Activated T-cell treated with anti-CD3 and anti-CD28 coated beads, Interleukin-2, amount 50 U/mL, for 72 hours (primary cell): ENCODE measurements around the gene DNAJC2. TPM values are rescaled to one million over a fixed set of nuclear protein-coding genes. Genes with fewer than 3 reads are reported as not detected.

ENCODE experiments used
- ATAC-seq, 2 donors: fragments of 150-1000 bp; cut with Tn5 transposase; replicated peaks in 1 of 2; 2 replicates each; pipeline ENCODE4 v1.10.0; 2021; ENCODE audit warnings: moderate library complexity in 2 of 2, mild to moderate bottlenecking in 1 of 2
- DNase-seq, 2 donors: peaks; one replicate each; pipeline ENCODE4 v3.0.0; 2021 to 2022; ENCODE audit warnings: mixed read lengths in 1 of 2
- H3K27ac Mint-ChIP-seq: one replicate; pipeline ENCODE4 v1.8.0; 2022; ENCODE audit warnings: mild to moderate bottlenecking, moderate library complexity, mixed read lengths
- H3K27me3 Mint-ChIP-seq: one replicate; pipeline ENCODE4 v1.8.0; 2022; ENCODE audit warnings: low read depth, mixed read lengths
- H3K36me3 Mint-ChIP-seq, 2 donors: one replicate each; pipeline ENCODE4 v1.8.0; 2022; ENCODE audit warnings: mixed read lengths in 2 of 2, mild to moderate bottlenecking in 1 of 2; ENCODE audit not compliant: insufficient read depth in 2 of 2
- H3K4me1 Mint-ChIP-seq: one replicate; pipeline ENCODE4 v1.8.0; 2022; ENCODE audit warnings: low read depth, mixed read lengths
- H3K4me3 Mint-ChIP-seq, 2 donors: one replicate each; pipeline ENCODE4 v1.8.0; 2022; ENCODE audit warnings: mild to moderate bottlenecking in 2 of 2, mixed read lengths in 2 of 2, moderate library complexity in 2 of 2
- H3K9me3 Mint-ChIP-seq, 2 donors: one replicate each; pipeline ENCODE4 v1.8.0; 2022; ENCODE audit warnings: mixed read lengths in 2 of 2
- total RNA-seq, 2 donors: library from RNA; stranded (reverse); gene quantifications; one replicate each; pipeline ENCODE4 v1.2.3, GENCODE V29; 2022

Gene DNAJC2
- total RNA-seq, 2 donors from 2014 or later = 37.5 to 43.6 TPM

- H3K27ac Mint-ChIP-seq = no peak overlapping the region
- H3K4me3 Mint-ChIP-seq = no peak overlapping the region
- ATAC-seq = no peak
- H3K27me3 Mint-ChIP-seq = no peaks in the 10 kb centered on the region
- peaks cover 2 to 12% of the 10 kb centered on the region in 2 donors for H3K36me3 Mint-ChIP-seq
- no peaks in the 10 kb centered on the region for H3K4me1 Mint-ChIP-seq
- no peaks in the 10 kb centered on the region for H3K9me3 Mint-ChIP-seq
- no peak for DNase-seq
Observed at GRCh38 chr7:103369432-103369831, 24.9 kb upstream of the DNAJC2 start.

DNA sequence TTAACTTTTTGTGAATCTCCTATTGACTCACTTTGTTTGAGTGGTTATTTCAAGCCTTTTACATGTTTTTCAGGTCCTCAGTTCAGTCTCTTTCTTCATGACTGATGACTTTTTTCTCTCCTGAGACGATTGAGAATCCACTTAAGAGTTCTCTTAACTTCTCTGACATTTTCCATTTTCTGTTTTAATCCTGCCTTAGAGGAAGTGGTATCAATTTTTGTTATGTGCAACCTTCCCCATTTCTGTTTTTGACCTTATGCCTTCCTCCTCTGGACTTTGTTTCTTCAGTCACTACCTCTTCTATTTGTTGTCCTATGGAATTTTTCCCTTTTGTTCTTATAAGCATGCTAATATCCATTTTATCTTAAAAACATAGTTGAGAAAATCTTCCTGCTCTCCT is 5.2 kb upstream of the DNAJC2 start:
- Mint-ChIP-seq H3K27me3 (no peaks in the 10 kb centered on the region), H3K4me3 (peak overlapping the region; percentile 72 to 97), H3K9me3 (no peaks in the 10 kb centered on the region), H3K36me3 (peaks cover 7 to 14% of the 10 kb centered on the region in 2 donors), H3K4me1 (peaks cover 67% of the 10 kb centered on the region), H3K27ac (peak overlapping the region; percentile 21)
- DNase-seq = no peak
- ATAC-seq = no peak

- H3K4me1 Mint-ChIP-seq = peaks cover 69% of the 10 kb centered on the region
- H3K27me3 Mint-ChIP-seq = no peaks in the 10 kb centered on the region
- H3K9me3 Mint-ChIP-seq = no peaks in the 10 kb centered on the region
- H3K27ac Mint-ChIP-seq = peak overlapping the region; percentile 96
- H3K4me3 Mint-ChIP-seq = peak overlapping the region; percentile 95 to 97
- ATAC-seq (no peak), DNase-seq (no peak)
- peaks cover 9 to 14% of the 10 kb centered on the region in 2 donors for H3K36me3 Mint-ChIP-seq
Observed at GRCh38 chr7:103348959-103349358, 4.4 kb upstream of the DNAJC2 start.

DNA sequence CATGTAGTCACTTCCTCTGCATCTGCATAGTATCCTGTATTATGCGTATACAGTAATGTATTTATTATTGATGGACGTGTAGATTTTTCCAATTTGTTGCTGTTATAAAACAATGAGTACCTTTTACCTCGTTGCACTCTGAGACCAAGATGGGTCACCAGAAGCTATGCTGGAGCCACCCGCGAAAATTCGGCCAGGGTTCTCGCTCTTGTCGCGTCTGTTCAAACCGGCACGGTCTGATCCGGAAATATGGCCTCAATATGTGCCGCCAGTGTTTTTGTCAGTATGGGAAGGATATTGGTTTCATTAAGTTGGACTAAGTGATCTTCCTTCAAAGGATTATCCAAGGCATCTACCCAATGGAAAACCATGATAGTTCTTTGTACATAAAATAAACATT is 3.9 kb upstream of the DNAJC2 start:
- no peaks in the 10 kb centered on the region for H3K9me3 Mint-ChIP-seq
- H3K27ac Mint-ChIP-seq = peak overlapping the region; percentile 96
- H3K36me3 Mint-ChIP-seq = peaks cover 11 to 13% of the 10 kb centered on the region in 2 donors
- H3K4me3 Mint-ChIP-seq = peak overlapping the region; percentile 95 to 97
- DNase-seq = peak in 1 of 2 donors; percentile 10
- peaks cover 71% of the 10 kb centered on the region for H3K4me1 Mint-ChIP-seq
- no peaks in the 10 kb centered on the region for H3K27me3 Mint-ChIP-seq
- ATAC-seq = no peak

GRCh38 chr7:103347507-103348267 is 3.1 kb upstream of the DNAJC2 start, which contains the start of gene PSMC2:
PSMC2 (plus strand) TSS chr7:103347643; CDS start chr7:103347712, 69 bp downstream.
- no peaks in the 10 kb centered on the region for H3K9me3 Mint-ChIP-seq
- H3K36me3 Mint-ChIP-seq = peaks cover 11 to 13% of the 10 kb centered on the region in 2 donors
- ATAC-seq (peak; percentile 73 to 77), DNase-seq (peak; percentile 85)
- H3K4me3 Mint-ChIP-seq = peak within 1 kb of the TSS; percentile 95 to 97
- H3K27me3 Mint-ChIP-seq = no peaks in the 10 kb centered on the region
- peak within 1 kb of the TSS; percentile 96 for H3K27ac Mint-ChIP-seq
- peaks cover 70% of the 10 kb centered on the region for H3K4me1 Mint-ChIP-seq

- no peaks in the 10 kb centered on the region for H3K27me3 Mint-ChIP-seq
- no peak for ATAC-seq
- H3K4me1 Mint-ChIP-seq = peaks cover 72% of the 10 kb centered on the region
- no peaks in the 10 kb centered on the region for H3K9me3 Mint-ChIP-seq
- peak overlapping the region; percentile 95 to 97 for H3K4me3 Mint-ChIP-seq
- H3K27ac Mint-ChIP-seq = peak overlapping the region; percentile 54
- peaks cover 11 to 14% of the 10 kb centered on the region in 2 donors for H3K36me3 Mint-ChIP-seq
- DNase-seq = no peak
Observed at GRCh38 chr7:103346396-103346795, 1.8 kb upstream of the DNAJC2 start.

GRCh38 chr7:103343758-103344452 is 662 bp downstream of the DNAJC2 start:
- Mint-ChIP-seq H3K36me3 (peaks cover 19 to 22% of the 10 kb centered on the region in 2 donors), H3K27ac (peak overlapping the region; percentile 98), H3K4me1 (peaks cover 72% of the 10 kb centered on the region), H3K9me3 (no peaks in the 10 kb centered on the region), H3K4me3 (peak overlapping the region; percentile 83 to 97), H3K27me3 (no peaks in the 10 kb centered on the region)
- DNase-seq (peak; percentile 33 to 36), ATAC-seq (peak in 1 of 2 donors; percentile 18)

DNA sequence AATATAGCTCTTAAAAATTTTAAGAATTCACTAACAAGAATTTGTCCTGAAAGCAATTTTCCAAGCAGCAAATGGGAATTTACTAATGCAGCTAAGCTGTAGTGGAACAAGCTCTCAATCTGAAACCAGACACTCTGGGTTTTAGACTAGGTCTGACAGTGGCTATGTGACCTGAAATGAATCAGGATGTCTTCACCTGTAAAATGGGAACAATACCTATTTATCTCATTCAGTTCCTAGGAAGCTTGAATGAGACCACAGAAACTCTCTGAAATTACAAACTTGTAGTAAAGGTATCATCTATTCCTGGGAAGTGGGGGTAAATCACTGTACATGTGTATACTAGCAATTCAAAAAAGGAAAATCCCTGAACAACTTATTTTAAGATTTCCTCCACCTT is 1.2 kb downstream of the DNAJC2 start:
- Mint-ChIP-seq H3K27ac (peak overlapping the region; percentile 98), H3K27me3 (no peaks in the 10 kb centered on the region), H3K4me3 (peak overlapping the region; percentile 83 to 97), H3K9me3 (no peaks in the 10 kb centered on the region), H3K36me3 (peaks cover 19 to 22% of the 10 kb centered on the region in 2 donors), H3K4me1 (peaks cover 67% of the 10 kb centered on the region)
- no peak for DNase-seq
- ATAC-seq = peak; percentile 3 to 15

DNA sequence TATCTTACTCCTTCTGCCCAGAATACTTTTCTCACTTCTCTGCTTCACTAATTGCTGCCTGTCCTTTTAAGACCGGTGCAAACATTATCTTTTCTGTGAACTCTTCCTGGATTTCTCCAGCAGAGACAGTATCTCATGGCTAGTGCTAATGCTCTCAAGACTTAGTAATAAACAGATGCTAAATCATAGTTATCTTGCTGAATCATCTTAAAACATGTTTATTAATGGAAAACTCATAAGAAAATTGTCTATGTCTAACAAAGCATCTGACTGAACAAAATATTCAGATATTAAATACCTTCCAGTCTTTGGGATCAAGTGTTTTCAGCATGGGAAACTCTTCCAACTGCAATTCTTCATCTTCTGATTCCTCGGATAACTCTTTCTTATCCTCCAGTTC is 3.1 kb downstream of the DNAJC2 start:
- H3K9me3 Mint-ChIP-seq = no peaks in the 10 kb centered on the region
- ATAC-seq (no peak), DNase-seq (no peak)
- peaks cover 57% of the 10 kb centered on the region for H3K4me1 Mint-ChIP-seq
- H3K27ac Mint-ChIP-seq = peak overlapping the region; percentile 19
- peak overlapping the region in 1 of 2 donors; percentile 26 for H3K4me3 Mint-ChIP-seq
- H3K36me3 Mint-ChIP-seq = peaks cover 16 to 31% of the 10 kb centered on the region in 2 donors
- H3K27me3 Mint-ChIP-seq = no peaks in the 10 kb centered on the region

DNA sequence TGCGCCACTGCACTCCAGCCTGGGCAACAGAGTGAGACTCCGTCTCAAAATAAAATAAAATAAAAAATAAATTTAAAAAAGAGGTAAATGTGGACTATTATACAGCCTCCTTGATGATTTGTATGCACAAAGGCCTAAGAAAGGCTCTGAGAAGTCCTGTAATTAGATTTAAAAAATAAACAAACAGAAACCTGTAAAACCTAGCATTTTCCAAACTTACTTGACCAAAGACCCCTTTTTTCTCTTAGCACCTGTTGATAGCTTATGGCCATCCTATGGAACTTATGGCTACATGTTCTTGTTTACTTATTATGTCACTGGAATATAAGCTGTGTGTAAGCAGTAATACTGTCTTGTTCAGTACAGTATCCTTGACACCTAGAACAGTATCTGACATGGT is 5.7 kb downstream of the DNAJC2 start:
- H3K27me3 Mint-ChIP-seq = no peaks in the 10 kb centered on the region
- no peaks in the 10 kb centered on the region for H3K9me3 Mint-ChIP-seq
- no peak for DNase-seq
- H3K4me1 Mint-ChIP-seq = peaks cover 42% of the 10 kb centered on the region
- ATAC-seq = no peak
- H3K36me3 Mint-ChIP-seq = peaks cover 12 to 36% of the 10 kb centered on the region in 2 donors
- peak overlapping the region; percentile 64 for H3K27ac Mint-ChIP-seq
- H3K4me3 Mint-ChIP-seq = no peak overlapping the region

GRCh38 chr7:103336761-103337160 is 7.8 kb downstream of the DNAJC2 start:
- Mint-ChIP-seq H3K36me3 (peaks cover 12 to 37% of the 10 kb centered on the region in 2 donors), H3K9me3 (no peaks in the 10 kb centered on the region), H3K4me1 (peaks cover 30% of the 10 kb centered on the region), H3K4me3 (no peak overlapping the region), H3K27ac (no peak overlapping the region), H3K27me3 (no peaks in the 10 kb centered on the region)
- DNase-seq (no peak), ATAC-seq (no peak)

GRCh38 chr7:103325744-103326143 is 18.8 kb downstream of the DNAJC2 start:
- H3K36me3 Mint-ChIP-seq = peaks cover 5 to 28% of the 10 kb centered on the region in 2 donors
- no peaks in the 10 kb centered on the region for H3K27me3 Mint-ChIP-seq
- peak overlapping the region; percentile 94 for H3K27ac Mint-ChIP-seq
- ATAC-seq = peak; percentile 49 to 56
- DNase-seq = no peak
- no peaks in the 10 kb centered on the region for H3K9me3 Mint-ChIP-seq
- no peak overlapping the region for H3K4me3 Mint-ChIP-seq
- peaks cover 20% of the 10 kb centered on the region for H3K4me1 Mint-ChIP-seq

DNA sequence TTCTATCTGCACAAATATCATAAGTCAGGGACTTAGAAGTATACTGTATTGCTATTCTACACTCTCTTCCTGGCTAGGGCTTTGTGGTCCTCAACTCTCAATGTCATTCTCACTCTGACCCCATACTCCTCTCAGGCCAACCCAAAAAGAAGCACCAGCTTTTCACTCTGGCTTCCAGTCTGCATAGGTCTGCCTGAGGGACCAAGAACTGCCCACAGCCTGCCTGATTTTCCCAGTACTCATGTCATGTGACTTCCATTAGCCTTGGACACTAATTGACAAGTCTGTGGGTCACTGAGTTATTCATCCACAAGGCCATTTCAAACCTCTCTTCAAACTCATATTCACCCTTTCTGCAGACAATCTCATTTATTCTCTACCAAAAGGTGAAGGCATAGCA is 27.6 kb downstream of the DNAJC2 start:
- ATAC-seq = no peak
- H3K4me1 Mint-ChIP-seq = peaks cover 8% of the 10 kb centered on the region
- H3K27ac Mint-ChIP-seq = peak overlapping the region; percentile 89
- no peak for DNase-seq
- no peak overlapping the region for H3K4me3 Mint-ChIP-seq
- H3K9me3 Mint-ChIP-seq = no peaks in the 10 kb centered on the region
- H3K27me3 Mint-ChIP-seq = no peaks in the 10 kb centered on the region
- H3K36me3 Mint-ChIP-seq = peaks cover 9 to 33% of the 10 kb centered on the region in 2 donors
